ENCODE measurements around the gene PSG2.
"Not testable (repeated sequence)": the region's sequence is repeated elsewhere in the genome, so short reads cannot be mapped to it uniquely, and the experiment has no call there.

The PSG2 gene

GRCh38 chr19:43062418-43062817 is 20.1 kb downstream of the PSG2 start:
- DNase-seq, result not testable (repeated sequence)

- DNase-seq, result not testable (repeated sequence)
These were observed 21.2 kb downstream of the PSG2 start for GRCh38 chr19:43061326-43061725.

- DNase-seq, result not testable (repeated sequence)
These were observed 22.2 kb downstream of the PSG2 start for GRCh38 chr19:43060254-43060653.

- DNase-seq, result not testable (repeated sequence)
These were observed 23.0 kb downstream of the PSG2 start for GRCh38 chr19:43059482-43059881.

GRCh38 chr19:43058440-43058839 is 24.1 kb downstream of the PSG2 start:
- DNase-seq, result not testable (repeated sequence)

- not testable (repeated sequence) for DNase-seq
These were observed 34.5 kb downstream of the PSG2 start for GRCh38 chr19:43047966-43048365.

GRCh38 chr19:43046578-43046977 is 35.9 kb downstream of the PSG2 start:
- DNase-seq, result not testable (repeated sequence)

- DNase-seq, result not testable (repeated sequence)
These were observed 38.9 kb downstream of the PSG2 start for GRCh38 chr19:43043492-43044180.

- not testable (repeated sequence) for DNase-seq
These were observed 50.9 kb downstream of the PSG2 start for GRCh38 chr19:43031645-43032044.

GRCh38 chr19:43028866-43029265 is 53.6 kb downstream of the PSG2 start:
- DNase-seq, result no peak

- not testable (repeated sequence) for DNase-seq
These were observed 54.5 kb downstream of the PSG2 start for GRCh38 chr19:43027985-43028384.

GRCh38 chr19:43027061-43027460 is 55.4 kb downstream of the PSG2 start:
- DNase-seq, result not testable (repeated sequence)

GRCh38 chr19:43026369-43026768 is 56.1 kb downstream of the PSG2 start, which contains the start of gene PSG11:
Gene PSG11, minus strand, starts transcription at chr19:43026469. Its CDS starts 97 bp downstream, at chr19:43026372.
- not testable (repeated sequence) for DNase-seq

- DNase-seq, result not testable (repeated sequence)
These were observed 60.4 kb downstream of the PSG2 start for GRCh38 chr19:43022098-43022497.

- DNase-seq, result not testable (repeated sequence)
These were observed 60.9 kb downstream of the PSG2 start for GRCh38 chr19:43021629-43022028.

GRCh38 chr19:43019588-43019987 is 62.9 kb downstream of the PSG2 start:
- not testable (repeated sequence) for DNase-seq
